ENCODE measurements around the gene MBTPS1. TPM values are rescaled to one million over a fixed set of nuclear protein-coding genes. Genes with fewer than 3 reads are reported as not detected.

The MBTPS1 gene
- total RNA-seq, 1 donor from 2014 or later, result 67.3 TPM

- intact Hi-C loops (cut with DNase I), result no loop called here
- DNase-seq (peak; percentile 28), ATAC-seq (ENCODE audit: poor library complexity) (no peak)
Measured at GRCh38 chr16:84005391-84005790, 111.4 kb downstream of the MBTPS1 start.

GRCh38 chr16:84004442-84004841 is 112.3 kb downstream of the MBTPS1 start:
- ATAC-seq (ENCODE audit: poor library complexity), result no peak
- intact Hi-C loops (cut with DNase I), result no loop called here

More at GRCh38 chr16:84004442-84004841, 112.3 kb downstream of the MBTPS1 start:
- peak; percentile 2 for DNase-seq

Other genes with a start within 250 kb of the MBTPS1 start
- 49.3 TPM for gene MLYCD, start 217.8 kb downstream of the MBTPS1 start, total RNA-seq
- gene OSGIN1, start 163.7 kb downstream of the MBTPS1 start, total RNA-seq, result 7.2 TPM
- gene NECAB2, start 148.7 kb downstream of the MBTPS1 start, total RNA-seq, result 0.46 TPM
- 0.78 TPM for gene SLC38A8, start 74.1 kb downstream of the MBTPS1 start, total RNA-seq
- 22.6 TPM for gene HSDL1, start 28.2 kb upstream of the MBTPS1 start, total RNA-seq
- gene DNAAF1, start 28.4 kb upstream of the MBTPS1 start, total RNA-seq, result not detected
- 29.3 TPM for gene TAF1C, start 70.1 kb upstream of the MBTPS1 start, total RNA-seq
- 0.65 TPM for gene ADAD2, start 74.2 kb upstream of the MBTPS1 start, total RNA-seq
- gene KCNG4, start 123.1 kb upstream of the MBTPS1 start, total RNA-seq, result not detected
- gene WFDC1, start 177.9 kb upstream of the MBTPS1 start, total RNA-seq, result 1.4 TPM